GM12801 (cell line): ENCODE data around the gene SLC6A3.

Experiments
- CTCF ChIP-seq: IDR thresholded peaks from one replicate; pipeline ENCODE4 v1.5.1; 2011; ENCODE audit warnings: control low read depth; ENCODE audit not compliant: insufficient read length; ENCODE audit errors: extremely low read depth

The SLC6A3 gene

GRCh38 chr5:1445689-1446601, 705 bp upstream of the SLC6A3 start:
- no peak for TF ChIP-seq CTCF

- no peak for TF ChIP-seq CTCF
Observed at GRCh38 chr5:1444361-1445189, 665 bp downstream of the SLC6A3 start.

- TF ChIP-seq CTCF = no peak
Observed at GRCh38 chr5:1443991-1444360, 1.3 kb downstream of the SLC6A3 start.

GRCh38 chr5:1443171-1443570, 2.1 kb downstream of the SLC6A3 start:
- TF ChIP-seq CTCF = no peak

GRCh38 chr5:1442222-1443145, 2.8 kb downstream of the SLC6A3 start:
- TF ChIP-seq CTCF = no peak

GRCh38 chr5:1441166-1441865, 3.9 kb downstream of the SLC6A3 start:
- TF ChIP-seq CTCF = no peak
